GM19239 (cell line): ENCODE results near the gene PDE6G.
A peak's percentile ranks its signal among the peaks of the same experiment; 100 is the strongest.

Source experiments
- DNase-seq: peaks from one replicate; pipeline ENCODE4 v3.0.0; 2011; ENCODE audit warnings: low spot score; ENCODE audit not compliant: insufficient read length
- FAIRE-seq: peaks from 2 replicates; lab custom pipeline; 2011; peaks lifted over from hg19 to GRCh38; lab: Jason Lieb, UNC

Gene PDE6G

DNA sequence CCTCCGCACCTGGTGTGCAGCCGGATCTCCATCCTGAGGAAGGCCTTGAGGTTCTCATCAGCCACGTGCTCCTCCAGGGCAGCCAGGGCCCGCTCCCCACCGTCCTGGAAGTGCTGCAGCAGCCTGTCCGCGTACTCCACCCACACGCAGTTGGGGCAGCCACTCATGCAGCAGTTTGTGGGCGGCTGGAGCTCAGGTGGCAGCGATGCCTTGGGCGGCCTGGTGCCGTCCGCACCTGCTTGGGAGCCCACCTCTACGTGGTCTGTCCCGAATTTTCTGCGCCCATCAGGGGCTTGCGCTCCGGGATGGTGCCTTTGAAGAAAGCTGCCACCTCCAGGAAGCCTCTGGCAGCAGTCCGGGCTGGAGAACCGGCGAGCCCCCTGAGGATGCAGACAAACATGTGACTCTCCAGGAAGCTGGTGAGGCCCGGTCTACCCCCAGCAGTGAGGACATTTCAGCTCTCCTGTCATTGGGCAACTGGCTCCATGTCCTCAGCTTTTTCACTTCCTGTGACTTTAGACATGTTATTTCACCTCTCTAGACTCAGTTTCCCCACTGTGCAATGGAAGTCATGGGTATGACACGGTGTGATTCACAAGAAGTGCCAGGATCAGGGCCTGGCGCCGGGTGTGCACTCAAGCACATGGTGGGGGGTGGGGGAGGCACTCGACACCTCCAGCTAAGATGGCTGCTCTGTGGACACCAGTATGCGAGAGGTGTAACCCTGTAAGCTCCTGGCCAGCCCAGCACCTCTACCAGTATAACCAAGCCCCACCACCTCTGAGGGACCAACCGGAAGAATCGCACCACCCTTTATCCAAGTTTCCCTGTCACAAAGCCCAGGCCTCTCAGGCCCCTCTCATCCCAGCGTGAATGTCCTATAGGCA is 9.1 kb upstream of the PDE6G start:
- no peak for DNase-seq

DNA sequence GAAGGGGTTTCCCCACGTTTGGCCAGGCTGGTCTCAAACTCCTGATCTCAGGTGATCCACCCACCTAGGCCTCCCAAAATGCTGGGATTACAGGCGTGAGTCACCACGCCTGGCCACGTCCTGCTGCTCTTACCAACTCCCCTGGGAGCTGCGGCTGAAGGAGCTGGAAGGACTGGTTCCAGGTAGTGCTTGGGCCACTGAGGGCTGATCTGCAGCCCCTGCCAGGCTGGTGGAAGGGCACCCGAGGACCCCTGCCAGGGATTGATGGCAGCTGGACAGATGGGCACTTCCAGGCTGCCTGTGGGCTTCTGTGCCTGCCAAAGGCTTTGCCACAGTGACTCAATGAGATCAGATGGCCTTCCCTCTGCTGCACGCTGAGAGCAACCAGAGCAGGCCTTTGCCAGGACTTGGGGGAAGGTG is 7.7 kb upstream of the PDE6G start:
- FAIRE-seq (no peak), DNase-seq (no peak)

More for the DNA sequence above, 9.1 kb upstream of the PDE6G start:
- peak; percentile 65 for FAIRE-seq

DNA sequence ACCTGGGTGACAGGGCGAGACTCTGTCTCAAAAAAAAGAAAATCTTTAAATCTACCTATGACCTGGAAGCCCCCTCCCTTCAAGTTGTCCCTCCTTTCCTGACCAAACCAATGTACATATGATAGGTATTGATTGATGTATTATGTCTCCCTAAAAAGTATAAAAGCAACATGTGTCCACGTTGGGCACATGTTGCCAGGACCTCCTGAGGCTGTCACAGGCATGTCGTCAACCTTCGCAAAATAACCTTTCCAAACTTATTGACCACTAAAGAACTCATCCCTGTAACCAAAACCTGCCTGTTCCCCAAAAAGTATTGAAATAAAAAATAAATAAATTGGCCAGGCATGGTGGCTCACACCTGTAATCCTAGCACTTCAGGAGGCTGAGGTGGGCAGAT is 5.7 kb upstream of the PDE6G start:
- no peak for FAIRE-seq
- DNase-seq, result no peak

GRCh38 chr17:81660441-81660840 is 4.1 kb upstream of the PDE6G start:
- DNase-seq, result no peak
- FAIRE-seq, result no peak

DNA sequence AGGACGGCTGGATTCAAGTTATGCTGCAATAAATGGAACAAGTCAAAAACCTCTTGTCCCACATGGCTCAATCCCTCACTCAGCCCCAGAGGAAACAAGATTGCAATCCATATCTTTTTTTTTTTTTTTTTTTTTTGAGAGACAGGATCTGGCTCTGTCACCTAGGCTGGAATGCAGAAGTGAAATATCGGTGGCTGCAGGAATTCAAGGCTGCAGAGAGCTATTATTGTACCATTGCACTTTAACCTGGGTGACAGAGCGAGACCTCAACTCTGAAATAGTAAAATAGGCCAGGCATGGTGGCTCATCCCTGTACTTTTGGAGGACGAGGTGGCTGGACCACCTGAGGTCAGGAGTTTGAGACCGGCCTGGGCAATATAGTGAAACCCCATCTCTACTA is 2.7 kb upstream of the PDE6G start:
- DNase-seq (no peak), FAIRE-seq (no peak)

DNA sequence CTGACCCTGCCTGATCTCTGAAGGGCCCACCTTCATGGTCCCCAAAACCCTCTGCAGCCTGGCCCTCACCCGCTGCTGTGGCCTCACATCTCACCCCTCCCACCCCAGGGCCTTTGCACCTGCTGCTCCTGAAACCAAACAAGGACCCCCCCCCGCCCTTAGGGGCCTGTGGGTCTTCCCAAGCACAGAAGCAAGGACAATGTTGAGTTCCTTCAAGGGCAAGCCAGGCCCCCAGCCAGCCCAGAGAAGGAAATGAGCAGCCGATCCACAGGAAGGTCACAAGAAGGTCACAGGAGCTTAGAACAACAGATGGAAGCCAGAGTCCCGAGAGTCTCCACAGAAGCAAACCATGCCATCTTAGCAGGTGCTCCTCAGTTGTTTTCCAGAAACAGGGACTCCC is 493 bp upstream of the PDE6G start:
- FAIRE-seq (no peak), DNase-seq (no peak)

DNA sequence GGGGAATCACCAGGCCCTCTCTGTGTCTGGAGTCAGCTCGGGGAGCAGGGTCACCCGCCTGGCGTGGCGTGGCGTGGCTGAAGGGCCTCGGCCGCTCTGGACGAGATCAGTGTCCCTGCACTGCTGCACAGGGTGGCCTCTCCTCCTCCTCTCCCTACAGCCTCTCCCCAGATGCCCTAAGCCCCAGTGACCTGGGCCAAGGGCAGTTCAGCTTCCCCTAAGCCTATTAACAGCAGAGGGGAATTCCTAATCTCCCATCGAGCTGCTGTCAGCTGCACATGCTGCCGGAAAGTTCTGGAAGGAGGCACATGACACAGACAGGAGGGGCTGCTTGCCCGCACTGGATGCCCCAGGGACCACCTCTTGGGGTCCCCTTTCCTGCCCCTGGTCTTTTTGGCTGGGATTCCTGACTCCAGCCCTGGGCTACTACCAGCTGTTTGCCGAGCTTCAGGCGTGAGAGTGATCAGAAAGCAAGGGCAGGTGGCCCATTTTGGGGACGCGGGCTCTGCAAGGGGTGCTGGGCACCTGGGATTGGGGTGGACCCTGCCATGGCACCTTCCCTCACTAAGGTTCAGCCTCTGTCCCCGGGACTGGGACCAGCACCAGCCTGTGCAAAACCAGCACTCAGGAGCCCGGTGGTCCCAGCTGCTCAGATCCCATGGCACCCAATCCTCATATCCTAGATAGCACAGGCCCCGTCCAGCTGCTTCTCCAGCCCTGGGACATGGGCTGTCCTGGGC is 794 bp downstream of the PDE6G start:
- no peak for DNase-seq
- FAIRE-seq, result no peak

GRCh38 chr17:81652906-81653771 is 3.2 kb downstream of the PDE6G start:
- no peak for FAIRE-seq
- DNase-seq, result peak; percentile 66

DNA sequence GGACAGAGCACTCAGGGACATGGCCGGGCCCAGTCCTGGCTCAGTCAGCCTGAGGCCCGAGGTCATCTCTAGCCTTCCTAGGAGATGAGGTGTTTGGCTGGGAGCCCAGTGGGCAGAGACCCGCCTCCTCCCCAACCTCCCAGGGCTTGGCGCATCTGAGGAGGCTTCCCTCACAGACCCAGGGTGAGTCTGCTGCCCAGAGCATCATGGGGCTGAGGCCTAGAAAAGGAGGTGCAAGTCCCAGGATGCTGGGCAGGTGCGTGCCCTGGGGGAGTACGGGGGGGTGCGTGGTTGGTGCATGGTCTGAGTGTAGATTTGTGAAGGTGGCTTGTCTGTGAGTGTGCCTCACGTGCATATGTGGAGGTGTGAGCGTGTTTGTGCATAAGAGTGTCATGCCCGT is 4.7 kb downstream of the PDE6G start:
- DNase-seq (no peak), FAIRE-seq (no peak)

DNA sequence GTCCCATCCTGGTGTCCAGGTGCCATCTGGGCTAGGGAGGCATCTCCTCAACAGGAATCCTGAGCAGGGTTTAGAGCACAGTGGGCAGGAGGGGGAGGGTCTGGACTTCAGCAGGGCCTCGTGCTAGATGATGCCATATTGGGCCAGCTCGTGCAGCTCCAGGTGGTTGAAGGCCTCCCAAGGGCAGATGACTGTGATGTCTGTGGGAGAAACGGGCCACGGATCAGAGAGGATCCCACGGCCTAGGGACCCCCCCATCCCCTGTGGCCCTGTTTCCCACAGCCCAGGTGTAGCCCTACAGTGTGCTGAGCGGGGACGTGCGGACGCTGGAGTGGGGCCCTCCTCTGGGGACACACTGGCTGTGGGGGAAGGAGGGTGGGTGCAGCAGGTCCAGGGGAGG is 5.4 kb downstream of the PDE6G start:
- DNase-seq, result no peak
- FAIRE-seq, result no peak

GRCh38 chr17:81648707-81649085 is 7.6 kb downstream of the PDE6G start:
- DNase-seq (no peak), FAIRE-seq (no peak)

DNA sequence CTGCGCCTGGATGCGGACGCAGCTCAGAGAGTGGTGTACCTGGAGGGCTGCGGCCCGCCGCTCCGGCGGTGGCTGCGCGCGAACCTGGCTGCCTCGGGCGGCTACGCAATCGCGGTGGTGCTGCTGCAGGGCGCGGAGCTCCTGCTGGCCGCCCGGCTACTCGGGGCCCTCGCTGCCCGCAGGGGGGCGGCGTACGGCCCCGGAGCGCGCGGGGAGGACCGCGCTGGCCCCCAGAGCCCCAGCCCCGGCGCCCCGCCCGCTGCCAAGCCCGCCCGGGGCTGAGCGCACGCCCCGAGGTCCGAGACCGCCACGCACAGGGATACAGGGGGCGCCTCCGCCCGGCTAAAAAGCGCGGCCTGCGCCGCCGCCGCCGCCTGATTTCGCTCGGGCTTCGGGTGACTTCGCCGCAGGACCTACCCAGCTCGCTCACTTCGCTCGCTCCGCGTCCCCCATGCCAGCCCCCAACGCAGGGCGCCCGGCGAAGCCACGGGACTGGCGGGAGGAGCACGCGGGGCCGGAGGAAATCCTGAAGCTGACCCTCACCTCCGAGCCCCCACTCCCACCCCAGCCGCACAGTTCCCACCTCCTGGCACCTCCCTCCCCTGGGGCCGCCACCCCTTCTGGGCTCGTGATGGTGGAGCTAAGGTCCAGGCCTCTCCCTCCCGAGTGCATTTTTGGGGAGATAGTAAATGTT is 8.2 kb downstream of the PDE6G start:
- DNase-seq (no peak), FAIRE-seq (no peak)

- DNase-seq, result no peak
- no peak for FAIRE-seq
These were observed 8.7 kb downstream of the PDE6G start for GRCh38 chr17:81647640-81648012.

DNA sequence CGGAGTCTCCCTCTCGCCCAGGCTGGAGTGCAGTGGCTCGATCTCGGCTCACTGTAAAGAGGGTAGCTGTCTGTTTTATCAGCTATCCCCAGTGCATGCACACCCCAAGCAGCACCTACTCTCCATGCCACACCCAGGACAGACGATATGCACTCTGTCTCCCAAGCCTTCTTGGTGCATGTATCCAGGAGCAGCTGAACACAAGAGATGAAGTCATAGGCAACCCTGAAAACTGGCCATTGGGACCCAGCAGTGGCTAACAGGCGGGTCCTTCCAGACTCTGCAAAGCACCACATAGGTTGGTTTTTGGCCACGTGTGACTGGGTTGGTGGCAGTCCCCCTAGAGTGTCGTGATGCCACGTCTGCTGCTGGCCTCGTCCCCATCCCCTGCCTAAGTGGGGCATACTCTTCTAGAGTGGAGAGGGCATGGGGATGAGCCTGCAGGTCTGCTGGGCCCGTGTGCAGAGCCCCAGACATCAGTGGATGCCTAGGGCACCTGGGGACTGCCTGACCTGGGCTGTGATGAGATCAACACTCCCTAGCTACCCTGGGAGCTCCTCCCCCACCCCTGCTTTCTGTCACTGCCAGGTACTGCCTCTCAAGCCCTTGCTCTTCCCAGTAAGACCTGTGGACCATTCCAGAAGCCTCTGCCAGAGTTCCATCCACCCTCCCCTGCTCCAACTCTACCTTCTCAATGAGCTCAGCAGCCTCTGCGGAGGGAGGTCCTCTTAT is 9.3 kb downstream of the PDE6G start:
- FAIRE-seq (no peak), DNase-seq (no peak)

GRCh38 chr17:81644976-81645952 is 11.1 kb downstream of the PDE6G start:
- DNase-seq, result no peak
- FAIRE-seq, result no peak

GRCh38 chr17:81644496-81644895 is 11.8 kb downstream of the PDE6G start:
- FAIRE-seq (no peak), DNase-seq (no peak)

GRCh38 chr17:81641825-81642489 is 14.4 kb downstream of the PDE6G start:
- no peak for DNase-seq
- FAIRE-seq, result no peak

- FAIRE-seq, result no peak
These were observed 16.3 kb downstream of the PDE6G start for GRCh38 chr17:81640011-81640410.

More at GRCh38 chr17:81640011-81640410, 16.3 kb downstream of the PDE6G start:
- DNase-seq, result no peak
